NB4 (cell line): Measurements from ENCODE around the gene XYLT1.
A peak's percentile ranks its signal among the peaks of the same experiment; 100 is the strongest.

Experiments used
- DNase-seq: peaks from one replicate; pipeline ENCODE4 v3.0.0; 2010; ENCODE audit warnings: low read depth
- H3K4me3 ChIP-seq: one replicate; pipeline ENCODE4 v1.5.1; 2011; ENCODE audit warnings: mild to moderate bottlenecking, low read depth, low read length, moderate library complexity
- MYC ChIP-seq: IDR thresholded peaks from 2 replicates; pipeline ENCODE4 v1.6.1; 2011; ENCODE audit warnings: low read depth, low read length
- POLR2A ChIP-seq: IDR thresholded peaks from 2 replicates; pipeline ENCODE4 v1.6.1; 2011; ENCODE audit warnings: mild to moderate bottlenecking; ENCODE audit not compliant: insufficient read length; ENCODE audit errors: extremely low read depth
- TF ChIP-seq, protein P1 (sequence below): IDR thresholded peaks from 2 replicates; pipeline ENCODE4 v1.6.1; 2011; ENCODE audit warnings: low read depth, low read length
- TF ChIP-seq, protein P2 (sequence below): IDR thresholded peaks from one replicate; pipeline ENCODE4 v1.5.1; 2012; ENCODE audit warnings: low read depth, low read length

XYLT1 gene

DNA sequence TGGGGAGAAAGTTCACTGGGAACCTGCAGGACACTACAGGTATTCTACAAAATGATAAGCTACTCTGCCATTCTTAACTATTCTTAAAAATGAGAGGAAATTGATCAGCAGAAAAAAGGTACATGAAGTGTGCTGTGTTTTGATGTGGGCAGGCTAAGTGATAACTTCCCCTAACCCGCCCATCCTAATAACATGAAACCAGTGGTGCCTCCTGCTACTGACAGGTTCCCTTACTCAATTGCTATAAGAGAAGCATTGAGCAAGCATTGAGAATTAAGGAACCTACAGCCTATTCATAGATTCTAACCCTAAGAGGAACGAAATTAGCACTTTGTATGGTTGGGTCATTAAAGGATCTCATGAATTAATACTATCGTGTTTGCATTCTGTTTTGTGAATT is 18.9 kb downstream of the XYLT1 start:
- TF ChIP-seq MYC: no peak
- TF ChIP-seq, protein P1, sequence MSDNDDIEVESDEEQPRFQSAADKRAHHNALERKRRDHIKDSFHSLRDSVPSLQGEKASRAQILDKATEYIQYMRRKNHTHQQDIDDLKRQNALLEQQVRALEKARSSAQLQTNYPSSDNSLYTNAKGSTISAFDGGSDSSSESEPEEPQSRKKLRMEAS: no peak
- TF ChIP-seq, protein P2, sequence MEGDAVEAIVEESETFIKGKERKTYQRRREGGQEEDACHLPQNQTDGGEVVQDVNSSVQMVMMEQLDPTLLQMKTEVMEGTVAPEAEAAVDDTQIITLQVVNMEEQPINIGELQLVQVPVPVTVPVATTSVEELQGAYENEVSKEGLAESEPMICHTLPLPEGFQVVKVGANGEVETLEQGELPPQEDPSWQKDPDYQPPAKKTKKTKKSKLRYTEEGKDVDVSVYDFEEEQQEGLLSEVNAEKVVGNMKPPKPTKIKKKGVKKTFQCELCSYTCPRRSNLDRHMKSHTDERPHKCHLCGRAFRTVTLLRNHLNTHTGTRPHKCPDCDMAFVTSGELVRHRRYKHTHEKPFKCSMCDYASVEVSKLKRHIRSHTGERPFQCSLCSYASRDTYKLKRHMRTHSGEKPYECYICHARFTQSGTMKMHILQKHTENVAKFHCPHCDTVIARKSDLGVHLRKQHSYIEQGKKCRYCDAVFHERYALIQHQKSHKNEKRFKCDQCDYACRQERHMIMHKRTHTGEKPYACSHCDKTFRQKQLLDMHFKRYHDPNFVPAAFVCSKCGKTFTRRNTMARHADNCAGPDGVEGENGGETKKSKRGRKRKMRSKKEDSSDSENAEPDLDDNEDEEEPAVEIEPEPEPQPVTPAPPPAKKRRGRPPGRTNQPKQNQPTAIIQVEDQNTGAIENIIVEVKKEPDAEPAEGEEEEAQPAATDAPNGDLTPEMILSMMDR: no peak
- no peak for TF ChIP-seq POLR2A
- peak; percentile 75 for DNase-seq
- no peak overlapping the region for H3K4me3 ChIP-seq

DNA sequence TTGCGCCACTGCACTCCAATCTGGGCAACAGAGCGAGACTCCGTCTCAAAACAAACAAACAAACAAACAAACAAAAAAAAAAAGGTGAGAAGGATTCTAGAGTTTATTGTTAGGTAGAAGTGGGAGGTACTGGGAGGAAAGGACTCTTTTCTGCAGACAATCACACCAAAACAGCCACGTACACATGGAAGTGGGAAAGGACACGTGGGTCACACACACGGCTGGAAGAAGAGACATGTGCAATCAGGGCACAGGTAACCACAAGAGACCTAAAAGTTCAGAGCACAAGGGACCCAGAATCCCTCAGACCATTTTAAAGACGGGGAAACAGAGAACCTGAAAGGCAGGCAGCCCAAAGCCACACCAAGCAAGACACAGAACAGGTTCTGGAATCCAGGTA is 20.5 kb downstream of the XYLT1 start:
- H3K4me3 ChIP-seq: no peak overlapping the region
- no peak for TF ChIP-seq POLR2A
- no peak for TF ChIP-seq MYC
- TF ChIP-seq, protein P1: no peak
- TF ChIP-seq, protein P2: no peak
- DNase-seq: no peak

DNA sequence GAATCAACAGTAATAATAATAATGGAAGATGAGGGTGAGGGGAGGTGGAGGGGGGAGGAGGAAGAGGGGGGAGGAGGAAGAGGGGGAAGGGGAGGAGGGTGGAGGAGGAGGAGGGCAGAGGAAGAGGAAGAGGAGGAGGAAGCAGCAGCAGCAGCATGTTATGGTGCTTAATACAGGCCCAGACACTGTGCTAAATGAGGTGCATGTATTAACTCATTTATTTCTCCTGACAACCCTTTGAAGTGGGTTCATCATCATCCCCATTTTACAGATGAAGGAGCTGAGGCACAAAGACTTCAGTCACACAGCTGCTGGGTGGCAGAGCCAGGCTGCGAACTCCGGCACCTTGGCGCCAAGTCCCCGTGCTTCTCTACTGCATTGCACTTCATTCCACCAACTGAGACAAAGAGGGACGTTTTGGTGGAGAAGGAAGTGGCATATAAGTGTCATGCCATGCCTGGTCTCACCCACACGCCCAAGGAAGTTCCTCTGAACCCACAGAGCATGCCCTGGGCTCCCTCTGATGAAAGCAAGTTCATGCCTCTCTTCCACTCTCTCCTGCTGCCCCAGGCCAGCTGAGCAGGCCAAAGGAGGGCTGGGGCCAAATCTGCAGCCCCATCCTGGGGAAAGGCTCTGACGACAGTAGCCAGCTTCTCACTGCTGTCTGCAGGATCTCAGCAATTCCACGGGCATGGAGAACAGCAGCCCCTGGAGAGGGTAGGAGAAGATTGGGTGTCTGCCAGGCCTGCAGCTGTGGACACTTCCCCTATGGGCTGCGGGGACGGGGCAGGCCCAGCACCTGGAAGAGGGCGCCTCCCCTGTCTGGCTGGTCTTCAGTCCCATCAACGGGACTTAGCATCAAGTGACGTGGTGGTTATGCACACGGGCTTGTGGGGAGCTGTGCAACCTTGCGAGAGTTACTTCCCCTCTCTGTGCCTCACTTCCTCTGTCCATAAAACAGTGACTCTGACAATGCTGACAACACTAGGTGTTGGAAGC is 21.8 kb downstream of the XYLT1 start:
- DNase-seq: peak; percentile 40
- TF ChIP-seq, protein P2: no peak
- TF ChIP-seq, protein P1: no peak
- TF ChIP-seq POLR2A (no peak), MYC (no peak)
- H3K4me3 ChIP-seq: no peak overlapping the region

DNA sequence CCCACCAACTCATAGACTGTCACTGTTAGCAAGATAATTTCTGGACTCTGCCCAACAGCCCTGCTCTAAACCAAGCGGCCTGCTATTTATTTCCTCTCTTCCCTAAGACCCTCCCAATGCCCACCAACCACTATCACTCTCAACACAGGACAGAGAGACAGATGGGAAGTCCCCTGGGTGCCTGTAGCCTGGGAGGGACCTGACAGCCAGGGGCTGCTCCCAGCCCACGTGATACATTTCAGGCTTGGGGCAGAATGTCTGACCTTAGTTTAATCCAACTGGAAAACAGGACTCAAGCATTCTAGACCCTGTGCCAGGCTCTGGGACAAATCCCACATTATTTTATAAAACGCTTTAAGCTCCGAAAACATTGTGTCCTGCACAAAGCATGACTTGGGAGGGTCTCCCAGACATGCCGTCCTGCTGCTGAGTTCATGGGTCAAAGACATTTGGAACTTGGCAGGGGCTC is 23.6 kb downstream of the XYLT1 start:
- no peak overlapping the region for H3K4me3 ChIP-seq
- DNase-seq: no peak
- TF ChIP-seq MYC (no peak), POLR2A (no peak)
- TF ChIP-seq, protein P2: no peak
- TF ChIP-seq, protein P1: no peak

DNA sequence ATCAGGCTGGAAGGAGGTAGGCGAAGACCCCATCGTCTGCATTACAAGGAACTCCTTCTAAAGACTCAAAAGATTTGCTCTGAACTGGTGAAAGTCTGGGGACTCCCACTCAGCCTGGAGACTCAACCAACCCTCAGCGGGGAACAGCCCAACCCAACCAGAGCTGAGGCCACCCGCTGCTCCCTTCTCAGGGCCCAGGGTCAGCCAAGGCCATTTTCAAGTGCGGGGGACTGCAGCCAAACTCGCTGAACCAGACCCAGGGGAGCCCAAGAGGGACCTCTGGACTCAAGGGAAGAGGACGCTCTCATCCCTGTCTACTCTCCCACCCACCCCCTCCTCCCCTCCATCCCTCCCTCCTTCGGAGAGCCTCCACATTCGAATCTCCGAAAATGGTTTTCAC is 24.1 kb downstream of the XYLT1 start:
- H3K4me3 ChIP-seq: no peak overlapping the region
- TF ChIP-seq, protein P2: no peak
- TF ChIP-seq POLR2A (no peak), MYC (no peak)
- TF ChIP-seq, protein P1: no peak
- no peak for DNase-seq
